Activated CD8-positive, alpha-beta T cell treated with anti-CD3 and anti-CD28 coated beads for 36 hours (primary cell): ENCODE data around the gene BLCAP. TPM values are rescaled to one million over a fixed set of nuclear protein-coding genes. Genes with fewer than 3 reads are reported as not detected.

Source experiments
- ATAC-seq: fragments of 200-7000 bp; cut with Tn5 transposase; one replicate; pipeline ENCODE4 v1.10.0; 2021; ENCODE audit warnings: mild to moderate bottlenecking, moderate library complexity
- CTCF ChIA-PET: fragments of 350-600 bp; sonication (Branson Sonifier 250); formaldehyde crosslinking; loops from one replicate; lab custom pipeline; 2021; ENCODE audit warnings: antibody characterized with exemption; lab: Charles Lee
- POLR2A ChIA-PET: fragments of 350-600 bp; sonication (Branson Sonifier 250); formaldehyde crosslinking; loops from one replicate; lab custom pipeline; 2021; ENCODE audit warnings: antibody characterized with exemption; lab: Charles Lee
- DNase-seq: peaks from one replicate; pipeline ENCODE4 v3.0.0-alpha.2; 2020
- H3K27ac Mint-ChIP-seq: one replicate; pipeline ENCODE4 v1.8.0; 2021; ENCODE audit warnings: mild to moderate bottlenecking, mixed read lengths
- H3K27me3 Mint-ChIP-seq: one replicate; pipeline ENCODE4 v1.8.0; 2021; ENCODE audit warnings: mixed read lengths
- H3K36me3 Mint-ChIP-seq: one replicate; pipeline ENCODE4 v1.8.0; 2021; ENCODE audit warnings: low read depth, mixed read lengths
- H3K4me1 Mint-ChIP-seq: one replicate; pipeline ENCODE4 v1.8.0; 2021; ENCODE audit warnings: low read depth, mixed read lengths
- H3K4me3 Mint-ChIP-seq: one replicate; pipeline ENCODE4 v1.8.0; 2021; ENCODE audit warnings: mild to moderate bottlenecking, moderate library complexity, mixed read lengths
- H3K9me3 Mint-ChIP-seq: one replicate; pipeline ENCODE4 v1.8.0; 2021; ENCODE audit warnings: mixed read lengths
- CTCF ChIP-seq: fragments of 200-600 bp; IDR thresholded peaks from one replicate; pipeline ENCODE4 v1.8.0; 2022; ENCODE audit warnings: antibody characterized with exemption, mild to moderate bottlenecking
- intact Hi-C: fragments of 100-400 bp; cut with micrococcal nuclease; formaldehyde crosslinking; loops from one replicate; pipeline ENCODE4 v1.10.0; 2022
- total RNA-seq, 2 experiments: library from RNA; stranded (reverse); gene quantifications; one replicate each; pipeline ENCODE4 v1.2.3, GENCODE V29; 2021

BLCAP gene
- total RNA-seq, 2 experiments from 2014 or later, result 27.6 to 27.9 TPM

GRCh38 chr20:37505263-37506151 is 22.2 kb downstream of the BLCAP start:
- Mint-ChIP-seq H3K36me3 (peaks cover 5% of the 10 kb centered on the region), H3K4me1 (no peaks in the 10 kb centered on the region), H3K4me3 (no peak overlapping the region), H3K27me3 (no peaks in the 10 kb centered on the region), H3K9me3 (no peaks in the 10 kb centered on the region), H3K27ac (no peak overlapping the region)
- intact Hi-C loops, result no loop called here
- ATAC-seq, result no peak
- no peak for TF ChIP-seq CTCF
- CTCF ChIA-PET, result interaction anchor here (1.4 kb wide), 1 partner anchor 27 kb away, joined by 3 read pairs; no protein-coding TSS in a partner anchor
- POLR2A ChIA-PET, result no interaction called here
- no peak for DNase-seq

GRCh38 chr20:37504404-37505096 is 23.1 kb downstream of the BLCAP start:
- no peaks in the 10 kb centered on the region for H3K27me3 Mint-ChIP-seq
- H3K4me1 Mint-ChIP-seq, result no peaks in the 10 kb centered on the region
- intact Hi-C loops, result no loop called here
- CTCF ChIA-PET, result no interaction called here
- H3K36me3 Mint-ChIP-seq, result peaks cover 1% of the 10 kb centered on the region
- no peaks in the 10 kb centered on the region for H3K9me3 Mint-ChIP-seq
- no peak for DNase-seq
- H3K27ac Mint-ChIP-seq, result no peak overlapping the region
- no peak for ATAC-seq
- TF ChIP-seq CTCF, result no peak
- POLR2A ChIA-PET, result no interaction called here
- H3K4me3 Mint-ChIP-seq, result no peak overlapping the region

GRCh38 chr20:37503256-37503927 is 24.3 kb downstream of the BLCAP start:
- Mint-ChIP-seq H3K9me3 (no peaks in the 10 kb centered on the region), H3K4me3 (no peak overlapping the region)

GRCh38 chr20:37502654-37503053 is 25.0 kb downstream of the BLCAP start:
- Mint-ChIP-seq H3K27me3 (no peaks in the 10 kb centered on the region), H3K4me3 (no peak overlapping the region), H3K9me3 (no peaks in the 10 kb centered on the region), H3K4me1 (no peaks in the 10 kb centered on the region), H3K36me3 (no peaks in the 10 kb centered on the region), H3K27ac (no peak overlapping the region)
- POLR2A ChIA-PET, result interaction anchor here (0.7 kb wide), 1 partner anchor 8 kb away, joined by 3 read pairs; no protein-coding TSS in a partner anchor
- TF ChIP-seq CTCF, result no peak
- DNase-seq (no peak), ATAC-seq (no peak)
- intact Hi-C loops, result no loop called here
- CTCF ChIA-PET, result interaction anchor here (1.4 kb wide), 1 partner anchor 32 kb away, joined by 5 read pairs; no protein-coding TSS in a partner anchor

More at GRCh38 chr20:37503256-37503927, 24.3 kb downstream of the BLCAP start:
- H3K4me1 Mint-ChIP-seq, result no peaks in the 10 kb centered on the region
- no peak for TF ChIP-seq CTCF
- H3K36me3 Mint-ChIP-seq, result no peaks in the 10 kb centered on the region
- intact Hi-C loops, result no loop called here
- POLR2A ChIA-PET, result interaction anchor here (0.7 kb wide), 1 partner anchor 8 kb away, joined by 3 read pairs; no protein-coding TSS in a partner anchor
- ATAC-seq (no peak), DNase-seq (no peak)
- no peak overlapping the region for H3K27ac Mint-ChIP-seq
- H3K27me3 Mint-ChIP-seq, result no peaks in the 10 kb centered on the region
- CTCF ChIA-PET, result no interaction called here
